Measurements from ENCODE around the gene USH2A.

GRCh38 chr1:216076751-216077150 is 346.5 kb downstream of the USH2A start:
- TF ChIP-seq CTCF (IDR thresholded peaks at IDR 0.05), result no peak
- no peak for TF ChIP-seq POLR2A (IDR thresholded peaks at IDR 0.05)
- TF ChIP-seq POLR2AphosphoS5 (IDR thresholded peaks at IDR 0.05), result no peak
- TF ChIP-seq EP300 (IDR thresholded peaks at IDR 0.05; ENCODE audit: low read depth), result no peak

All from transverse colon (tissue), 4 donors.